Inflammatory macrophage treated with lipopolysaccharide for 1 hour (primary cell): Measurements from ENCODE around the gene ILK.

ENCODE experiments used
- DNase-seq, 2 donors: peaks; one replicate each; pipeline ENCODE4 v3.0.0-alpha.2; 2020 to 2022

Gene ILK

DNA sequence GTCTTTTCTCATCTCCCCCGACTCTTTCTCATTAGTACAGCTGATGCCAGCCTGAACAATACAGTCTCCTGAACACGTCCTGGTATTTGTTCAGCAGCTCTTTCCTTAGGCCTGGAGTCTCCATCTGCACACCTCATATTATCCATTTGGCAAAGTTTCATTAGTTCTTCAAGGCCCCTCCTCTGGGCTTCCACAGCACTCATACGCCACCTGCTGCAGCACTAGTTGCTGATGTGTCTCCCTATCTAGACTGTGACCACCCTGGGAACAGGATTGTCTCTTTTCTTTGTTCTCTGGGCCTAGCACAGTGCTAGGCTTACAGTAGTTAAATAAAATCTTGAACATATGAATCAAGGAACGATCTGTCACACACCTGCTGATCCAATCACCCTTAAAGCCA lies 34.9 kb downstream of the ILK start:
- DNase-seq: no peak

DNA sequence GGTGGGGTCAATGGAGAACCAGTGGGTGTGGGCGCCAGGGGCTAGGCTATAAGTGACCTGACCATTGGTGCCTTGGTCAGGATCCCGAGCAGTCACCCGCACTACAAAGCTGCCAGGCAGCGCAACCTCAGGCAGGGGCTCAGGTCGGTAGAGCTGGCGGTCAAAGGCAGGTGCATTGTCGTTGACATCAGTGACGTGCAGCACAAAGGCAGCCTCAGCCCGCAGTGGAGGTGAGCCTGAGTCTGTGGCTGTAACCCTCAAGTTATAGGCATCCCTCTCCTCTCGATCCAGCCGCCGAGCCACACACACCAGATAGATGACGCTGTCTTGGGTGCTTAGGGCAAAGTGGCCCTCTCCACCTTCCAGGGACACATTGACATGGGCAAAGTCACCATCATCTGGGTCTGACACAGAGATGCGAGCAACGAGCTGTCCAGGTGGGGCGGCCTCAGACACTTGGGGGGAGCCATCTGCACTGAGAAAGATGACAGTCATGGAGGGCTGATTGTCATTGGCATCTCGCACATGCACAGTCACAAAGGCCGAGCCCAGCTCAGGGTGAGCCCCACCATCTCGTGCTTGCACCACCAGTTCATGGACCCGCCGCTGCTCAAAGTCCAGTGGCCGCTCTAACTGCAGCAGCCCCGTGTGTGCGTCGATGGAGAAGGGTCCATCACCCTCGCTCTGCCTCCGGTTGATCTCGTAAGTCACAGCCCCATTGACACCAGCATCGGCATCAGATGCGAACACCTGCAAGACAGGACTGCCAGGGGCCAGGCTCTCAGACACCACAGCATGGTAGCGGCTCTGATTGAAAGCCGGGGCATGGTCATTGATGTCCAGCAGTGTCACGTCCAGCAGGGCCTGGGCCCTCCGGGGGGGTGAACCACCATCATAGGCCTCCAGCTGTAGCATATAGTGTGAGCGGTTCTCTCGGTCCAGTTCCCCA lies 36.7 kb downstream of the ILK start:
- no peak for DNase-seq

DNA sequence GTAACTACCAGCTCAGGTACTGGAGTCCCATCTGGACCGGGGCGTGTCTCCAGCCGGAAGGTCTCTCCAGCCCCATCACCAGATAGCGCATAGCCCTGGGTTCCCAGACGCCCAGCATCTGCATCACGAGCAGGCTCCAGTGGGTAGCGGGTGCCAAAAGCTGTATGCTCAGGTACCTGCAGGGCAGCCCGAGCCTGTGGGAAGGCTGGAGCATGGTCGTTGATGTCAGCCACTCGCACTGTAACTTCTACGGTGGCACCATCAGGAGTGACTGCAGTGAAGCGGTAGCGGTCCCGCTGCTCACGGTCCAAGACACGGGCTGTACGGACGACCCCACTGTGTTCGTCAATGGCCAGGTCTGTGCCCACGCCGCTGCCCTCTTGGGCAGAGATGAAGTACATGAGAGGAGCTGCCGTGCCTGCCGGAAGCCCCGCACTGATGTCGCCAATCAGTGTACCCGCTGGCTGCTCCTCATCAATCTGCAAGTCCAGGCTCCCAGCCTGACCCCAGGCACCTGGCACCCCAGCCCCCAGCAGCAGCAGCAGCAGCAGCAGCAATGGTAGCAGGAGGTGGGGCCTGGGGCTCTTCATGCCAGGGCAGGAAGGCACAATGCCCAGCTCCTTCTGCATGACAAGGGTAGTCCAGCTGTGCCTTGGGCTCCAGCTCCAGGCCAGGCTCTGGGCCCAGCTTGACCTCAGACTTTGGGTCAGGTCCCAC lies 37.6 kb downstream of the ILK start:
- no peak for DNase-seq

DNA sequence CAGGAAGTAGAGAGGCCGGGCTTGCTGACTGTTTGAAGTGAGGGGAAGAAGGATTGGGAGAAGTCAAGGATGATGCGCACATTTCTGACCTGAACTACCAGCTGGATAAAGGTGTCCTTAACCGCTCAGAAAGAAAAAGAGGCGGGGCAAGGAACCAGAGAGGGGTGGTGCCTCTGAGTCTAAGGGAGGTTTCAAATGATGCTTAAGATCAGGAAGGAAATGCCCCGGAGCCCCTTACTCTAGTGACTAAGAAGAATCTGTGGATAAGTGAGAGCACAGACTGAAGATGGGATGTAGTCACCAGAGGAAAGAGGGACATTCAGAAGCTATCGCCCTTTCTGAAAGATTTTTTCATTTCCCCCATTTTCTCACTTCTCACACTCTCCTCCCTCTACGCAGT lies 39.4 kb downstream of the ILK start:
- DNase-seq: no peak

DNA sequence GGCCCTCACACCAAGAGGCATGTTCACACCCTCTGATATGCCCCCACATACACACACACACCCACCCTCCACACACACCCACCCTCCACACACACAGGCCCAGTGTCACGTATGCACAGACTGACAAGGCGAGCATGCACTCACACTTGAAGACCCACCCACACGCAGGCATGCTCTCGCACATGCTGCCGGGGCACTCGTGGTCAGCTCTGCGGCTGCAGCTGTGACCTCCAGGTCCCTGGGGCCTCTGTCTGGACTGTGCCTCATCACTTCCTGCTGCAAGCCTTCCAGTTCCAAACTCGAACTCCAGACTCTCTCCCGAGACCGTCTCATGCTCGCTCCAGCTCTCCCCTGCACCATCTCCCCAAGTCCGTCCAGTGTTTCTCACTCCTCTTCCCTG lies 42.5 kb downstream of the ILK start:
- no peak for DNase-seq

DNA sequence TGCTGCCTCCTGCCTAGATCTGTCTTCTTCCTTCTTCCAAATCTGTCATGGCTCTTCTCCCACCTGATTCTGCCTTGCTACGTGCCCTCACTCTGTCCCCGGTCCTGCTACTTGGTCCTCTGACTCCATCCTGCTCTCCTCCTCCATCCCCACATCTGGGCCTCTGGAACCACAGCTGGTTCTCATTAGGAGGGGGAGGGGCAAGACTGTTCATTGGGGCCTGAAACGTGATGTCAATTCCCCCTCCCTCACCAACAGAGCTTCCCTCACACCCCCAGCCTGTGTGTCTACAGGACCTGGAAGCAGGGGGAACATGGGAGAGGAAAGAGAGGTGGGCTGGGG lies 43.0 kb downstream of the ILK start:
- no peak for DNase-seq

DNA sequence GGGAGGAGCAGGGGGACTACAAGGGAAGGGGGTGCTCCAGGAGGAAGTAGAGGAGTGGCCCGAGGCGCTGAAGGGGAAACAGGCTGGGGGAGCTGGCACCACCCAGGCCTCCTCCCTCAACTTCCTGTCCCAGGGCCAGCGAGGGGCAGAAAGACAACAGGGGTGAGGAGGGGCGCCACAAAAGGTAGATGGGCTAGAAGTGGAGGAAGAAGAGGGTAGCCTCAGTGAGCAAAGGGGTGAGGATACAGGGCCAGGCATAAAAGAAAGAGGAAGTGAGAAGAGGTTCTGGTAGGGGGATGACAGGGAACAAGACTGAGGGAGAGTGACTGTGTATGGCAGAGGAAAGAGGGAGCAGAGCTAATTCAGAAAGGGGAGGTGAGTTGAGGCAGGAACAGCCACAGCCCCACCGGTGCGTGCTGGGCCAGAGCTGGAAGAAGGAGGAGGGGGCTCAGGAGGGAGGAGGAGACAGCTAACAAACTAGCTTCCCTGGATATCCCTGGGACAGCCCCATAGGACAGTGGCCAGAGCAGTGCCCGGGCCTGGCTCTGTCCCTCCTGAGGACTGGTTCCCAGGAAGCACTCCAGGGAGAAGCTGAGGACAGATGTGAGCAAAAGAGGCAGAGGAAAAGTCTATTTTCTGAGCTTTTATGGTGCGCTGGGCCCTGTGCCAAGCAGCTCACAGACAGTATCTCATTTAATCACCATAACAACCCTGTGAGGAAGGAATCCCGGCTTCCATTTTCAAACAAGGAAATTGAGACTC lies 43.5 kb downstream of the ILK start:
- peak in 1 of 2 donors; percentile 31 for DNase-seq

DNA sequence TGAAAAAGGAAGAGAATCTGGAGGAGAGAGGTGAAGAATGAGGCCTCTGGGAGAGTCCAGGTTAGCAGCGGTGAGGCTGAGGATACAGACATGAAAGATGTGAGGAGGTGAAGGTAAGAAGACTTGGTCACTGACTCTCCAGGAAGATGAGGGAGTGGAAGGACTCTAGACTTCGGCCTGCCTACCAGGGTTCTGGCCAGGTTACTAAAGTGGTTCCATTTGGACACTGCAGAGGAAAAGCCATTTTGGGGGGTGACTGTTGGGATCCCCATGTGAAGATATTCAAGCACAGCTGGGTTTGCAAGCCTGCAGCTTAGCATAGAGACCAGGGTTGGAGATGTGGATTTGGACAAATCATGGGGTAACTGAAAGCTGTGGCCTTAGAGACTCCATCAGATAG lies 44.3 kb downstream of the ILK start:
- DNase-seq: no peak

DNA sequence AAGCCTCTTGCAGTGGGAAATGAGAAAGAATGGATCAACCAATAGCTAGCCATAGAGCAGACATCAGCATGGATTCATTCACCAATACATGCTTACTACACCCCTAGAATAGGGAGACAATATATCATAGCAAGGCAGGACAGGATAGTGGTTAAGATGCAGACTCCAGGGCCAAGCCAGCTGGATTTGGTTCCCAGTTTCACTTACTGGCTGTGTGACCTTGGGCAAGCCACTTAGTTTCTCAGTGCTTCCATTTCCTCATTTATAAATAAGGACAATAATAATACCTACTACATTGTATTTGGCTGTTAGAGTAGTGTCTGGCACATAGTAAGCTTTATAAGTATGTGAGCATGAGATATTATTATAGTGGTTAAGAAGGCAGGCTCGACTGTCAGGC lies 44.9 kb downstream of the ILK start:
- DNase-seq: peak in 1 of 2 donors; percentile 49

DNA sequence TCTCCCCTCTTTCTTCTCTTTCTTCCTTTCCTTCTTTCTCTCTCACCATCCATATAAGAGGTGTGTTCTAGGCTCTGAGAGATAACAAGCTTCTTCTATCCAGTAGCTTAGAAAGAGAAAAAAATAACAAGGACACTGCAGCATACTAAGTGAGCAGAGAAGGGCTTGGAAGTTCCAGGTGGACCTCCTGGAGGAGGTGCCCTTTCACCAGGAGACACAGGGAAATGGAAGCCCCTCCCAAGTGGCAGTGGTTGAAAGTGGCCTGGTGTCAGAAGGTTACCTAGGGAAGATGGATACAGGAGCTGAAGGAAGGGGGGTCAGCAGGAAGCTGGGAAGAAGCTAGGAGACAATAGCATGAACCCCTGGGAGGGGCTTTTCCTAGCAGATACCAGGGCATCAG lies 46.5 kb downstream of the ILK start:
- DNase-seq: no peak

DNA sequence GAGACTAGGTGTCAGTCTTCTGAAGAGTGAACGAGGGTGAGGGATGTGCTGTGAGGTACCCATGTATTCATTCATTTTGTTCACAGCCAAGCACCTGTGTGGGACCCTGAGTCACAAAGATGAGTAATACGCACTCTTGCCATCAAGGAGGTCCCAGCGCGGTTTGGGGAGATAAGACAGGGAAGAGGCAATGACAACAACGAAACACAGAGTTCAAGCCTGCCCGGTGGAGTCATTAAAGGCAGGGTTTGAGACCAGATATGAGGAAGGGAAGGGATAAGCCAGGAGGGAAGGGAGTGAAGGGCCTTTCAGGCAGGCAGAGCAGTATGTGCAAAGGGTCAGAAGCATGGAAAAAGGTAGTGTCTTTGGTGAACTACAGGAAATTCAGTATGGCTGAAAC lies 47.4 kb downstream of the ILK start:
- no peak for DNase-seq

DNA sequence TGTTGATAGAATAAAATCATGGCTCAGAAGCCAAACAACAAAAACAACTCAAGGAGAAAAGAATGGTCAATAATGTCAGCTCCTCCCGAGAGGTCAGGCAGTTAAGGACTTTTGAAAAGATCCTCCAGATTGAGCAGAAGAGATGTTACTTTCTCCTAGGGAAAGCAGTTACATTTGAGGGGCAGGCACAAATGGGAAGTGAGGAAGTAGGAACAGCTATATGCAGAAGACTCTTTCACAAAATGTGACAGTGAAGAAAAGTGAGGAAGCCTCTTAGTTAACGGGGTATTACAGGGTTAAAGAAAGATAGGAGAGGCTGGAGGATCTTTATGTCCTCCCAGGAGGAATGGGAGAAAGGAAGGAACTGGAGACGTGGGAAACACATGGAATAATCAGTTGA lies 48.6 kb downstream of the ILK start:
- DNase-seq: no peak

DNA sequence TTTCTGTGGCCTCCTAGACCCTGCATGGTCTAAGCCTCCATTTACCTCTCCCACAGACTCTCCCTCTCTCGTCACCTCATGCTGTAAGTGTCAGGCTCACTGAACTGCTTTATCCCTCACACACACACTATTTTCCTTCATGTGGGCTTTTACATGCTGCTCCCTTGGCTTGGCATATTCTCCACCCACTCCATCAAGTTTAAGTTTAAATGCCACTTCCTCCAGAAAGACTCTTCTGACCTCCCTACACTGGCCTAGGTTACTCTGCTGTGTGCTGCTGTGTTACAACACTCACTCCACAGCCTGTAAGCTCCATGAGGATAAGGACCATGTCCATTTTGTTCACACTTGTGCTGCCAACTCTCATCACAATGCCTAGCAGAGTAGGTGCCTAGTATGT lies 49.5 kb downstream of the ILK start:
- DNase-seq: no peak

DNA sequence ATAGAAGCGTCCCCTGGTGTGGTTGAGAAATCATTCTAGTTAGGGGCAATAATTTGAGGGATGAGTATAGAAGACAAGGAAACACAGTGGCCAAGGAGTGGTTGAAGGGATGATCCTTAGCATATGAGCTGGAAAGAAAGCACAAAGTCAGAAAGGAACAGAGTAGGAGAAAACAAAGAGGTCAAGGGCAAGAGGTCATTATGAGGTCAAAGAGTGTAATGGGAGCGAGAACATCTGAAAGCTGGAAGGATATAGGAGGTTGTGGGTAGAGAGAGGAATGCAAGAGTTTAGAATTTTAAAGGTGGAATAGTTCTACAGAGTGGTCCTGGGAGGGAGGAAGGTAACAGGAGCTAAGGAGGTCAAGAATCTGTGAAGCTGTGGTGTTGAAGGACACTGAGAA lies 50.1 kb downstream of the ILK start:
- DNase-seq: no peak

DNA sequence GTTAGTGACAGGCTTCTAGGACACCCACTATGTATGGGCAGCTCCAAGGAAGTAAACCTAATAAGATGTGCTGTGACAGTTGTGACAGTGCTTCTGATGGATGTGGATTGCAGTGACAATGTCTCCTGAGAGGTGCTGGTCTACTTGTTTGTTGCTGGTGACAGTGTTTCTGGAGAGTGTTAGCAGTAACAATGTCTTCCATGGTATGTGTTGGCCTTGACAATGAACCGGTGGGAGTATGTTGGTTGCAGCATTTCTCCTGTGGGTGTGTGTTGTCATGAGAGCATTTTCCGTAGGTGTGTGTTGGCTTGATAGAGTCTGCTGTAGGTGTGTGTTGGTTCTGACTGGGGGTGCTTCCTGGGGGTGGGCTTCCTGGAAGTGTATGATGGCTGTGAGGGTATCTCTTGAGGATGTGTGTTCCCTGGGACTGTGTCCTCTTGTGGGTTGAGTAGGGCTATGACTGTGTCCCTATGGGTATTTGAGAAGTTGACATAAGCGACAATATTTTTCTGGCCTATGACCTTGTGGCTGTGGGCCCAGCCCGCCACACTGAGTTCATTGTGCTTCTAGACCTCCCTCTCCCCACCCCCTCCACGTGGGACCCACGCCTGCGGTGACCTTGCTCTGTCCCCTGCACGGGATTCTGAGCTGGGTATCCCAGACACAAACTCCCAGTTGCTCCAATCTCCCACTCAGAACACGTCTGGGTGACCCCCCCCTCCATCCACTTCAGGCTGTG lies 50.9 kb downstream of the ILK start:
- no peak for DNase-seq

DNA sequence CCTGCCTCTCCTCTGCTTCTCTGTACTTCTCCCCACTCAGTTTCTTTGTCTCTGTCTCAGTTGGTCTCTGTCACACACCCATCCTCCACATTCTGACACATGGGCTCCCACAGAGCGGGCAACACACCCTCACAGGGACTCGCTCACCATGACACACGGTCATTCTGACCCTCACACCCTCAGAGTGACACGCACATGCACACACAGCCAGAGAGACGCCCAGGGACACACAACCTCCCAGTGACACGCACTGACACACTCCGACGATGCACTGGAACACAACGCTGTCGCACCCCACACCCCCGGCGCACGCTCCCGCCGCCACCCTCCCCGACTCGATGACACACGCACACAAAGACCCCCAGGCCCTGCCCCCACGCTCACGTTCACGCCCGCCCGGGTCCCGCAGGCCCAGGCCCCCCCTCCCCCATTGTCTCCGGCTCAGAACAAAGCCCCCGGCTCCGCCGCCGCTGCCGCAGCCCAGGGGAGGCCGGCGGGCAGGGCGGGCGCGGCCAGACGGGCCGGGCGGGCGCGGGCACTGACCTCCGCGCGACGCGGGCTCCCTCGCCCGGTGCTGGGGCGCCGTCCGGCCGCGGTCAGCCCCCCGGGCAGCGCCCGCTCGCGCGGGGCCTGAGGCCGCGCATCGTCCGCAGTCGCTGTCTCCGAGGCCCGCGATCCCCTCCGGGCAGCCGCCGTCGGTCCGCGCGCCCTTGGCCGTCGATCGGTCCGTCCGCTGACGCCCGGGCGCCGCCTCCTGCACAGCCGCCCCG lies 51.6 kb downstream of the ILK start:
- DNase-seq: no peak

DNA sequence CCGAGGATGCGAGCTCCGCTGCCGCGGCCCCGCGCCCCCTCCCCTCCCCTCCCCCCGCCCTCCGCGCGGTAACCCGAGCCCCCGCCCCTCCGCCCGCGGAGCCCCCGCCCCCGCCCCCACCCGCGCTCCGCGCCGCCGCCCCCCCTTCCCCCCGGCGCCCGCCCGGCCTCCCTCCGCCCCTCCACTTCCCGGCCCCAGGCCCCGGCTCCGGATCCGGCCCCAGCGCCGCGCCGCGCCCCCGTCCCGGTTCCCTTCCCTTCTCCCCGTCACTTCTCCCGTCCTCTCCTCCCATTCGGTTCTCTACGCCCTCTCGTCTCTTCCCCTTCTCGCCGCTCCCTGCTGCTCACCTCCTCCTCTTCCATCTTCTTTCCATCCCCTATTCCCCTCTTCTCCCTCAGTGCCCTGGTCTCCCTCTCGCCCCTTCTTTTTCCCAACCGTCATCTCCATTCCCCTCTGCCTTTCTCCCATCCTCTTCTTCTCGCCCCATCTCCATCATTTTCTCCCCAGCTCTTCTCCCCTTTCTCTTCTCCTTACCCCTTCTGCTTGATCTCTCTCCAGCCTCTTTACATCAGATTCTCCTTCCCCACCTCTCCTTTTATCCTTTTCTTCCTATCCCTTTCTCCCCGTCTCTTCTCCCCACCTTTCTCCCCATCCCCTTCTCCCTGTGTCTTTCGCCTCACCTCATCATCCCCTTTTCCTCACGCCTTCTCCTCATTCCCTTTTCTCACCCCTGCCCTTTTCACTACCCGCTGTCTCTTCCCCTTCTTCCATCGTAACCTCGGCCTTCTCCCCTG lies 52.4 kb downstream of the ILK start, which contains the start of gene DCHS1:
Gene DCHS1 (minus strand): TSS at position 20 of the 794 bp plus-strand sequence. CDS start 14,196 bp downstream, outside the sequence.
- no peak for DNase-seq

DNA sequence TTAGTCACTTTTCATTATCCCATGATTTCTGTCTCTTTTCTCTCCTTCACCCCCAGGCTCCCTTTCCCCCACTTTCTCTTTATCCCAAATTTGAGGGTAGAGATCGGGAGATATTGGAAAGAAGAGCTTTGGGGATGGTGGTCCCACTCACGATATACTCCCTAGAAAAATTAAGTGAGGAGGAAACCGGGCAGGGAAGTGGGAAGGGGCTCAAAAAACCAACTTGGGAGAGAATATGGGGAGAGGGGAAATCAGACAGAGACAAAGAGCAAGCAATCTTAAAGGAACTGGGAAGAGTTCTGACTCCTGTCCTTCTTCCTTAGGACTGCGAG lies 53.0 kb downstream of the ILK start:
- no peak for DNase-seq

DNA sequence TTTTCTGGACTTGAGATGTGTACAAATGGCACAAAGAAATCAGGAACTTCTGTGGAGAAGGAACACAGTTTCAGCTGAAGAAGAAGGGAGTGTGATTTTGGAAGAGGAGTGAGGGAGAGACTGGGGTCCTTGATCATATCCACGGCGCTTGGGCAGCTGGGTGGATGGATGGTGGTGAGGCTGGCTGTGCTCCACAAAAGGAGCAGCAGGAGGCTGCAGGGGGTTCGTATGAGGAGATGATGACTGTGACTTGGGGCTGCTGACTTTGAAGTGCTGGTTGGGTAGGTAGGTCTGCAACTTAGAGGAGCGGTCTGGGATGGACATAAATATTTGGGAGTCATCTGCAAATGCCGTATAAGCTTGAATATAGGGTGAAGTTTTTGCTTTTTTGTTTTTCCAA lies 53.4 kb downstream of the ILK start:
- no peak for DNase-seq

DNA sequence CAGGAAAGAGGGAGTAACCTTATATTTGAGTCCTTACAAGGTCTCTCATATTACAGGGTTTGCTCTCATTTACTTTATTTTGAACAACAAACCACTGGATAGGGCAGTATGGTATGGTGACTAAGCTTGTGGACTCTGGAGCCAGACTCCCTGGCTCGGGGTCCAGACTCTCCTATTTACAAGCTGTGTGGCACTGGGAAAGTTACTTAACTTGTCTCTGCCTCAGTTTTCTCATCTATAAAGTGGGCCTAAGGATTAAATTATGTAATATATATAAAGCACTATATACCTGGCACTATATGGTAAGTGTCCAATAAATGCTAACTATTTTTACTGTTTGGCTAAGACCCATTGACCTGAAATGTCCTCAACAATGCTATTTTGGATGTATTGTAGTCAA lies 53.8 kb downstream of the ILK start:
- DNase-seq: no peak

DNA sequence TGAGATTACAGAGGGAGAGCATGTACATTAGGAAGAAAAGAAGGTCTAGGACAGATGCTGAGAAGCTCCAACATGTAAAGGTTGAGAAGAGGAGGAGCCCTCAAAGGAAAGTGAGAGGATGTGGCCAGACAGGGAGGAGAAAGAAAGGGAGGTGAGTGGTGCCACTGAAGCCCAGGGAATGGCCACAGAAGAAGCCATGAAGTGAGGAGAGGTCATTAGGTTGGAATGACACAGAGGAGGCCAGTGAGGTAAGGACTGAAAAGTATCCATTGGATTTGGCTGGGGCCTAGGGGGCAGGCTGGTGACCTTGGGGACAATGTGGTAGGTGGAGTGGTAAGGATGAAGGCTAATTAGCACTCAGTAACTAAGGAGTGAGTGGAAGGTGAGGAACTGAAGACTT lies 55.1 kb downstream of the ILK start:
- no peak for DNase-seq
